Brain microvascular endothelial cell (primary cell): ENCODE measurements around the gene TAF4.

Experiments
- DNase-seq: peaks from one replicate; pipeline ENCODE4 v3.0.0-alpha.2; 2020
- H3K27ac ChIP-seq: fragments of 250-450 bp; sonication (Bioruptor Pico); 2 replicates; pipeline ENCODE4 v1.5.1; 2020; ENCODE audit warnings: mild to moderate bottlenecking, moderate library complexity
- H3K27me3 ChIP-seq: fragments of 250-450 bp; sonication (Bioruptor Pico); replicated peaks from 2 replicates; pipeline ENCODE4 v1.5.1; 2020; ENCODE audit warnings: mild to moderate bottlenecking
- H3K36me3 ChIP-seq: fragments of 250-450 bp; sonication (Bioruptor Pico); replicated peaks from 2 replicates; pipeline ENCODE4 v1.5.1; 2020; ENCODE audit warnings: mild to moderate bottlenecking
- H3K4me3 ChIP-seq: 2 replicates; pipeline ENCODE4 v1.5.1; 2011; ENCODE audit warnings: low read depth, mild to moderate bottlenecking, control low read depth, low read length, moderate library complexity
- CTCF ChIP-seq: IDR thresholded peaks from 2 replicates; pipeline ENCODE4 v1.5.1; 2011; ENCODE audit warnings: low read depth, mild to moderate bottlenecking, moderate library complexity, low read length, control low read depth, inconsistent platforms; ENCODE audit errors: missing control alignments
- in situ Hi-C: cut with HindIII; loops from 2 replicates; pipeline ENCODE4 v1.10.0; 2017; ENCODE audit warnings: low sequenced_read_pairs, low pct_ligation_motif_present

Gene TAF4

GRCh38 chr20:61926253-61926613 is 139.4 kb downstream of the TAF4 start:
- DNase-seq = no peak
- no peaks in the 10 kb centered on the region for H3K27me3 ChIP-seq
- H3K4me3 ChIP-seq = no peak overlapping the region
- in situ Hi-C loops = no loop called here
- peak overlapping the region; percentile 72 for H3K27ac ChIP-seq
- no peaks in the 10 kb centered on the region for H3K36me3 ChIP-seq
- no peak for TF ChIP-seq CTCF

- DNase-seq = peak; percentile 79
- Histone ChIP-seq H3K36me3 (no peaks in the 10 kb centered on the region), H3K27ac (peak overlapping the region; percentile 72), H3K27me3 (no peaks in the 10 kb centered on the region), H3K4me3 (peak overlapping the region; percentile 12)
- in situ Hi-C loops = no loop called here
- TF ChIP-seq CTCF = no peak
Observed at GRCh38 chr20:61925555-61926252, 140.0 kb downstream of the TAF4 start.

GRCh38 chr20:61924858-61925554 is 140.7 kb downstream of the TAF4 start:
- no peaks in the 10 kb centered on the region for H3K27me3 ChIP-seq
- DNase-seq = no peak
- no peak for TF ChIP-seq CTCF
- no peaks in the 10 kb centered on the region for H3K36me3 ChIP-seq
- H3K27ac ChIP-seq = peak overlapping the region; percentile 72
- H3K4me3 ChIP-seq = no peak overlapping the region
- in situ Hi-C loops = no loop called here
